ENCODE data around the gene CLCA4. TPM values are rescaled to one million over a fixed set of nuclear protein-coding genes. Genes with fewer than 3 reads are reported as not detected.

CLCA4 gene
- total and polyA plus RNA-seq, 2 experiments from 2014 or later: not detected

DNA sequence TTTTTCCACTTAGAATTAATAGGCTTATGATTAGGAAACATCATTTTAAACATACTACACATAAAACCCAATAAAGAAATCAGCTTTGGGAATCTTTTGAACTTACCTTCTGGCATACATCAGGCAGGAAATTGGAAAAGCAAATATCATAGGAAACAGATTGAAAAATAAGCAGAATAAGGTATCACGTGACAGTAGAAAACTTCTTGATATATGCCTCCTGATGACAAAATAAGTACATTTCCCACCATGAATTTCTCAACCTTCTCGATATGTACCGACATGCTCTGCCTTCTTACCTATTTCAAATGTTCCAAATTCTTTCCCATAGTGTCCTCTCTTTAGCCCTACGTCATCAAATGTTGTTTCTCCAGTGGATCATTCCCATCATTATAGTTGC is 72.4 kb downstream of the CLCA4 start (continued):
- TF ChIP-seq, protein P1, sequence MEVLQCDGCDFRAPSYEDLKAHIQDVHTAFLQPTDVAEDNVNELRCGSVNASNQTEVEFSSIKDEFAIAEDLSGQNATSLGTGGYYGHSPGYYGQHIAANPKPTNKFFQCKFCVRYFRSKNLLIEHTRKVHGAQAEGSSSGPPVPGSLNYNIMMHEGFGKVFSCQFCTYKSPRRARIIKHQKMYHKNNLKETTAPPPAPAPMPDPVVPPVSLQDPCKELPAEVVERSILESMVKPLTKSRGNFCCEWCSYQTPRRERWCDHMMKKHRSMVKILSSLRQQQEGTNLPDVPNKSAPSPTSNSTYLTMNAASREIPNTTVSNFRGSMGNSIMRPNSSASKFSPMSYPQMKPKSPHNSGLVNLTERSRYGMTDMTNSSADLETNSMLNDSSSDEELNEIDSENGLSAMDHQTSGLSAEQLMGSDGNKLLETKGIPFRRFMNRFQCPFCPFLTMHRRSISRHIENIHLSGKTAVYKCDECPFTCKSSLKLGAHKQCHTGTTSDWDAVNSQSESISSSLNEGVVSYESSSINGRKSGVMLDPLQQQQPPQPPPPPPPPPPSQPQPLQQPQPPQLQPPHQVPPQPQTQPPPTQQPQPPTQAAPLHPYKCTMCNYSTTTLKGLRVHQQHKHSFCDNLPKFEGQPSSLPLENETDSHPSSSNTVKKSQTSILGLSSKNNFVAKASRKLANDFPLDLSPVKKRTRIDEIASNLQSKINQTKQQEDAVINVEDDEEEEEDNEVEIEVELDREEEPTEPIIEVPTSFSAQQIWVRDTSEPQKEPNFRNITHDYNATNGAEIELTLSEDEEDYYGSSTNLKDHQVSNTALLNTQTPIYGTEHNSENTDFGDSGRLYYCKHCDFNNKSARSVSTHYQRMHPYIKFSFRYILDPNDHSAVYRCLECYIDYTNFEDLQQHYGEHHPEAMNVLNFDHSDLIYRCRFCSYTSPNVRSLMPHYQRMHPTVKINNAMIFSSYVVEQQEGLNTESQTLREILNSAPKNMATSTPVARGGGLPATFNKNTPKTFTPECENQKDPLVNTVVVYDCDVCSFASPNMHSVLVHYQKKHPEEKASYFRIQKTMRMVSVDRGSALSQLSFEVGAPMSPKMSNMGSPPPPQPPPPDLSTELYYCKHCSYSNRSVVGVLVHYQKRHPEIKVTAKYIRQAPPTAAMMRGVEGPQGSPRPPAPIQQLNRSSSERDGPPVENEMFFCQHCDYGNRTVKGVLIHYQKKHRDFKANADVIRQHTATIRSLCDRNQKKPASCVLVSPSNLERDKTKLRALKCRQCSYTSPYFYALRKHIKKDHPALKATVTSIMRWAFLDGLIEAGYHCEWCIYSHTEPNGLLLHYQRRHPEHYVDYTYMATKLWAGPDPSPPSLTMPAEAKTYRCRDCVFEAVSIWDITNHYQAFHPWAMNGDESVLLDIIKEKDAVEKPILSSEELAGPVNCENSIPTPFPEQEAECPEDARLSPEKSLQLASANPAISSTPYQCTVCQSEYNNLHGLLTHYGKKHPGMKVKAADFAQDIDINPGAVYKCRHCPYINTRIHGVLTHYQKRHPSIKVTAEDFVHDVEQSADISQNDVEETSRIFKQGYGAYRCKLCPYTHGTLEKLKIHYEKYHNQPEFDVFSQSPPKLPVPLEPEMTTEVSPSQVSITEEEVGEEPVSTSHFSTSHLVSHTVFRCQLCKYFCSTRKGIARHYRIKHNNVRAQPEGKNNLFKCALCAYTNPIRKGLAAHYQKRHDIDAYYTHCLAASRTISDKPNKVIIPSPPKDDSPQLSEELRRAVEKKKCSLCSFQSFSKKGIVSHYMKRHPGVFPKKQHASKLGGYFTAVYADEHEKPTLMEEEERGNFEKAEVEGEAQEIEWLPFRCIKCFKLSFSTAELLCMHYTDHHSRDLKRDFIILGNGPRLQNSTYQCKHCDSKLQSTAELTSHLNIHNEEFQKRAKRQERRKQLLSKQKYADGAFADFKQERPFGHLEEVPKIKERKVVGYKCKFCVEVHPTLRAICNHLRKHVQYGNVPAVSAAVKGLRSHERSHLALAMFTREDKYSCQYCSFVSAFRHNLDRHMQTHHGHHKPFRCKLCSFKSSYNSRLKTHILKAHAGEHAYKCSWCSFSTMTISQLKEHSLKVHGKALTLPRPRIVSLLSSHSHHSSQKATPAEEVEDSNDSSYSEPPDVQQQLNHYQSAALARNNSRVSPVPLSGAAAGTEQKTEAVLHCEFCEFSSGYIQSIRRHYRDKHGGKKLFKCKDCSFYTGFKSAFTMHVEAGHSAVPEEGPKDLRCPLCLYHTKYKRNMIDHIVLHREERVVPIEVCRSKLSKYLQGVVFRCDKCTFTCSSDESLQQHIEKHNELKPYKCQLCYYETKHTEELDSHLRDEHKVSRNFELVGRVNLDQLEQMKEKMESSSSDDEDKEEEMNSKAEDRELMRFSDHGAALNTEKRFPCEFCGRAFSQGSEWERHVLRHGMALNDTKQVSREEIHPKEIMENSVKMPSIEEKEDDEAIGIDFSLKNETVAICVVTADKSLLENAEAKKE (CRISPR knock-in tag; IDR thresholded peaks at IDR 0.05): no peak
- TF ChIP-seq NANOG (IDR thresholded peaks at IDR 0.05; ENCODE audit: borderline replicate concordance): no peak
- TF ChIP-seq, protein P2, sequence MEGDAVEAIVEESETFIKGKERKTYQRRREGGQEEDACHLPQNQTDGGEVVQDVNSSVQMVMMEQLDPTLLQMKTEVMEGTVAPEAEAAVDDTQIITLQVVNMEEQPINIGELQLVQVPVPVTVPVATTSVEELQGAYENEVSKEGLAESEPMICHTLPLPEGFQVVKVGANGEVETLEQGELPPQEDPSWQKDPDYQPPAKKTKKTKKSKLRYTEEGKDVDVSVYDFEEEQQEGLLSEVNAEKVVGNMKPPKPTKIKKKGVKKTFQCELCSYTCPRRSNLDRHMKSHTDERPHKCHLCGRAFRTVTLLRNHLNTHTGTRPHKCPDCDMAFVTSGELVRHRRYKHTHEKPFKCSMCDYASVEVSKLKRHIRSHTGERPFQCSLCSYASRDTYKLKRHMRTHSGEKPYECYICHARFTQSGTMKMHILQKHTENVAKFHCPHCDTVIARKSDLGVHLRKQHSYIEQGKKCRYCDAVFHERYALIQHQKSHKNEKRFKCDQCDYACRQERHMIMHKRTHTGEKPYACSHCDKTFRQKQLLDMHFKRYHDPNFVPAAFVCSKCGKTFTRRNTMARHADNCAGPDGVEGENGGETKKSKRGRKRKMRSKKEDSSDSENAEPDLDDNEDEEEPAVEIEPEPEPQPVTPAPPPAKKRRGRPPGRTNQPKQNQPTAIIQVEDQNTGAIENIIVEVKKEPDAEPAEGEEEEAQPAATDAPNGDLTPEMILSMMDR (conservative IDR thresholded peaks at IDR 0.05; ENCODE audit: low read depth in 2 of 2): no peak

DNA sequence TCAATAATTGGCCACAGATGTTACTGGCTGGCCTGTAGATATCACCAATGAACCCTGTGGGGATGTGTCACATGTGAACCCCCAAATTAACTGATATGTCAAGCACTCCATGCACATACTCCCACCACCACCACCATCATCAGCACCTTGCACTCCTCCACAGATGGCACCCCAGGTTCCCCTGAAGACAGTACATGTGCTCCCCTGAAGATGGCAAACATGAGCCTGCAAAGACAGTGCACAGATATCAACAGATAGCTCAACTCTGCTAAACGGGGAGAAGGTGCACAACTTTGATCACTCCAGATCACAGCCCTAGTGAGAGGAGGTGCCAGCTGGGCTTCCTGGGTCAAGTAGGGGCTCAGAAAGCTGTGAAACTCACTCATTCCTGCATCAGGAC is 74.4 kb downstream of the CLCA4 start:
- no peak for ATAC-seq
- no peaks in the 10 kb centered on the region for H3K27me3 ChIP-seq (ENCODE audit: insufficient read depth)
- peaks cover 14% of the 10 kb centered on the region; the same call in 1 of the 2 replicates for H3K9me2 ChIP-seq (ENCODE audit: insufficient read depth)
- DNase-seq (ENCODE audit: low spot score): no peak
- no peak overlapping the region for H3K27ac ChIP-seq (ENCODE audit: low read depth)
- Mint-ChIP-seq H3K9me3 (peaks cover 6% of the 10 kb centered on the region; the same call in 1 of the 3 replicates), H3K27me3 (ENCODE audit: insufficient read depth, low read depth, poor library complexity) (no peaks in the 10 kb centered on the region), H3K36me3 (ENCODE audit: low read depth) (no peaks in the 10 kb centered on the region), H3K27ac (no peak overlapping the region), H3K4me1 (no peaks in the 10 kb centered on the region), H3K4me3 (no peak overlapping the region)
- TF ChIP-seq JUNB (IDR thresholded peaks at IDR 0.05; ENCODE audit: unreplicated experiment): no peak
- TF ChIP-seq, protein P3, sequence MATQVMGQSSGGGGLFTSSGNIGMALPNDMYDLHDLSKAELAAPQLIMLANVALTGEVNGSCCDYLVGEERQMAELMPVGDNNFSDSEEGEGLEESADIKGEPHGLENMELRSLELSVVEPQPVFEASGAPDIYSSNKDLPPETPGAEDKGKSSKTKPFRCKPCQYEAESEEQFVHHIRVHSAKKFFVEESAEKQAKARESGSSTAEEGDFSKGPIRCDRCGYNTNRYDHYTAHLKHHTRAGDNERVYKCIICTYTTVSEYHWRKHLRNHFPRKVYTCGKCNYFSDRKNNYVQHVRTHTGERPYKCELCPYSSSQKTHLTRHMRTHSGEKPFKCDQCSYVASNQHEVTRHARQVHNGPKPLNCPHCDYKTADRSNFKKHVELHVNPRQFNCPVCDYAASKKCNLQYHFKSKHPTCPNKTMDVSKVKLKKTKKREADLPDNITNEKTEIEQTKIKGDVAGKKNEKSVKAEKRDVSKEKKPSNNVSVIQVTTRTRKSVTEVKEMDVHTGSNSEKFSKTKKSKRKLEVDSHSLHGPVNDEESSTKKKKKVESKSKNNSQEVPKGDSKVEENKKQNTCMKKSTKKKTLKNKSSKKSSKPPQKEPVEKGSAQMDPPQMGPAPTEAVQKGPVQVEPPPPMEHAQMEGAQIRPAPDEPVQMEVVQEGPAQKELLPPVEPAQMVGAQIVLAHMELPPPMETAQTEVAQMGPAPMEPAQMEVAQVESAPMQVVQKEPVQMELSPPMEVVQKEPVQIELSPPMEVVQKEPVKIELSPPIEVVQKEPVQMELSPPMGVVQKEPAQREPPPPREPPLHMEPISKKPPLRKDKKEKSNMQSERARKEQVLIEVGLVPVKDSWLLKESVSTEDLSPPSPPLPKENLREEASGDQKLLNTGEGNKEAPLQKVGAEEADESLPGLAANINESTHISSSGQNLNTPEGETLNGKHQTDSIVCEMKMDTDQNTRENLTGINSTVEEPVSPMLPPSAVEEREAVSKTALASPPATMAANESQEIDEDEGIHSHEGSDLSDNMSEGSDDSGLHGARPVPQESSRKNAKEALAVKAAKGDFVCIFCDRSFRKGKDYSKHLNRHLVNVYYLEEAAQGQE (IDR thresholded peaks at IDR 0.05; ENCODE audit: unreplicated experiment): no peak
- TF ChIP-seq, protein P2 (conservative IDR thresholded peaks at IDR 0.05; ENCODE audit: low read depth in 2 of 2): no peak
- TF ChIP-seq EZH2 (IDR thresholded peaks at IDR 0.05; ENCODE audit: low read depth, unreplicated experiment): no peak
- H3F3A ChIP-seq (replicated peaks; ENCODE audit: low read depth): no peaks in the 10 kb centered on the region
- no peak overlapping the region for H2AFZ ChIP-seq
- H3K79me2 ChIP-seq (replicated peaks; ENCODE audit: insufficient read depth): no peaks in the 10 kb centered on the region
- H3K4me2 ChIP-seq: no peak overlapping the region
- no peaks in the 10 kb centered on the region for H3K4me1 ChIP-seq (ENCODE audit: insufficient read depth)
- H3K36me3 ChIP-seq (ENCODE audit: insufficient read depth): no peaks in the 10 kb centered on the region
- no peaks in the 10 kb centered on the region for H4K20me1 ChIP-seq (replicated peaks; ENCODE audit: insufficient read depth)
- H3K4me3 ChIP-seq: no peak overlapping the region

Measured in GM23338 (cell line).